Esophagus muscularis mucosa (tissue), 4 donors: ENCODE data around the gene SRGN. TPM values are rescaled to one million over a fixed set of nuclear protein-coding genes. Genes with fewer than 3 reads are reported as not detected.

Source experiments
- DNase-seq: peaks from one replicate; pipeline ENCODE4 v3.0.0-alpha.2; 2017; ENCODE audit errors: extremely low spot score
- H3K27ac ChIP-seq, 4 donors: fragments of 200-600 bp; sonication (generic); replicated peaks in 1 of 4; 1 replicate in 3 of 4; 2 replicates in 1 of 4; pipeline ENCODE4 v1.5.1; 2016 to 2019; ENCODE audit warnings: mild to moderate bottlenecking in 1 of 4
- H3K27me3 ChIP-seq, 4 donors: fragments of 200-600 bp; sonication (generic); one replicate each; pipeline versions ENCODE4 v1.5.1 to v1.6.0; 2016 to 2019
- H3K36me3 ChIP-seq, 4 donors: fragments of 200-600 bp; sonication (generic); one replicate each; pipeline ENCODE4 v1.5.1; 2016 to 2019
- H3K4me1 ChIP-seq, 4 donors: fragments of 200-600 bp; sonication (generic); one replicate each; pipeline ENCODE4 v1.5.1; 2016 to 2019
- H3K4me3 ChIP-seq, 4 donors: fragments of 200-600 bp; sonication (generic); 1 replicate in 2 of 4; 2 replicates in 2 of 4; pipeline ENCODE4 v1.5.1; 2016 to 2019; ENCODE audit warnings: mild to moderate bottlenecking in 4 of 4, moderate library complexity in 1 of 4
- H3K9me3 ChIP-seq, 4 donors: fragments of 200-600 bp; sonication (generic); 1 replicate in 3 of 4; 2 replicates in 1 of 4; pipeline ENCODE4 v1.5.1; 2016 to 2019
- CTCF ChIP-seq, 3 experiments: fragments of 200-600 bp in 2 of 3; fragments of 450-650 bp in 1 of 3; sonication (generic) in 2 of 3; IDR thresholded peaks; one replicate each; pipeline ENCODE4 v1.5.1; 2017 to 2019; ENCODE audit warnings: antibody characterized with exemption in 3 of 3, mild to moderate bottlenecking in 2 of 3, moderate library complexity in 1 of 3
- EP300 ChIP-seq: sonication (generic); formaldehyde crosslinking; IDR thresholded peaks from one replicate; pipeline ENCODE4 v1.6.1; 2017; ENCODE audit warnings: antibody characterized with exemption
- POLR2A ChIP-seq: fragments of 450-650 bp; IDR thresholded peaks from one replicate; pipeline ENCODE4 v1.6.1; 2017; ENCODE audit warnings: antibody characterized with exemption, moderate library complexity, mild to moderate bottlenecking, low read depth
- POLR2AphosphoS5 ChIP-seq, 2 donors: sonication (generic); formaldehyde crosslinking; IDR thresholded peaks; one replicate each; pipeline ENCODE4 v1.6.1; 2017; ENCODE audit warnings: antibody characterized with exemption in 2 of 2
- WGBS: methylation state at CpG from one replicate; pipeline ENCODE4 v1.1.5; 2018; 5-methylcytosine and 5-hydroxymethylcytosine counted together
- intact Hi-C: fragments of 100-400 bp; cut with DNase I; formaldehyde crosslinking; loops from one replicate; pipeline ENCODE4 v1.15.1; 2023
- total RNA-seq, 4 donors: library from RNA; depleted of rRNA; stranded (reverse); fragments of >200 nt; gene quantifications; one replicate each; pipeline versions ENCODE4 v1.1.0 to v1.2.1, GENCODE V29; 2016

Gene SRGN
- total RNA-seq, 4 donors from 2014 or later = 44.9 to 201 (median 82.3) TPM

- Histone ChIP-seq H3K4me3 (no peak overlapping the region), H3K27me3 (peaks cover 0 to 4% (median 0%) of the 10 kb centered on the region in 4 donors), H3K4me1 (peaks cover 0 to 26% (median 21%) of the 10 kb centered on the region in 4 donors), H3K36me3 (no peaks in the 10 kb centered on the region), H3K27ac (no peak overlapping the region), H3K9me3 (no peaks in the 10 kb centered on the region)
- TF ChIP-seq POLR2A = no peak
- TF ChIP-seq CTCF (IDR thresholded peaks at IDR 0.05) = no peak
- no peak for TF ChIP-seq EP300
- TF ChIP-seq POLR2AphosphoS5 (IDR thresholded peaks at IDR 0.05) = no peak
- intact Hi-C loops = no loop called here
- no peak for DNase-seq
- 82% methylated on average over 3 of the region's 3 CpGs for WGBS
These were observed 20.7 kb upstream of the SRGN start for GRCh38 chr10:69067189-69067588.

GRCh38 chr10:69068549-69068948 is 19.4 kb upstream of the SRGN start:
- intact Hi-C loops = no loop called here
- Histone ChIP-seq H3K4me1 (peaks cover 0 to 19% (median 13%) of the 10 kb centered on the region in 4 donors), H3K9me3 (no peaks in the 10 kb centered on the region), H3K27ac (no peak overlapping the region), H3K4me3 (no peak overlapping the region), H3K27me3 (peaks cover 0 to 4% (median 0%) of the 10 kb centered on the region in 4 donors), H3K36me3 (no peaks in the 10 kb centered on the region)
- TF ChIP-seq CTCF (IDR thresholded peaks at IDR 0.05) = no peak
- TF ChIP-seq POLR2AphosphoS5 (IDR thresholded peaks at IDR 0.05) = no peak
- no peak for TF ChIP-seq POLR2A
- no peak for TF ChIP-seq EP300
- 89% methylated on average over 5 of the region's 5 CpGs for WGBS
- no peak for DNase-seq

GRCh38 chr10:69069090-69070042 is 18.5 kb upstream of the SRGN start:
- Histone ChIP-seq H3K27ac (no peak overlapping the region), H3K9me3 (no peaks in the 10 kb centered on the region), H3K27me3 (peaks cover 0 to 3% (median 0%) of the 10 kb centered on the region in 4 donors), H3K36me3 (no peaks in the 10 kb centered on the region), H3K4me1 (peaks cover 0 to 19% (median 13%) of the 10 kb centered on the region in 4 donors), H3K4me3 (no peak overlapping the region)
- DNase-seq = no peak
- TF ChIP-seq POLR2AphosphoS5 (IDR thresholded peaks at IDR 0.05) = no peak
- no peak for TF ChIP-seq CTCF (IDR thresholded peaks at IDR 0.05)
- TF ChIP-seq POLR2A = no peak
- no peak for TF ChIP-seq EP300
- 82% methylated on average over 19 of the region's 19 CpGs for WGBS
- intact Hi-C loops = no loop called here

- TF ChIP-seq CTCF (IDR thresholded peaks at IDR 0.05) = no peak
- TF ChIP-seq POLR2A = no peak
- no peak for TF ChIP-seq EP300
- TF ChIP-seq POLR2AphosphoS5 (IDR thresholded peaks at IDR 0.05) = no peak
- DNase-seq = no peak
- Histone ChIP-seq H3K27me3 (no peaks in the 10 kb centered on the region), H3K4me3 (no peak overlapping the region), H3K27ac (no peak overlapping the region), H3K36me3 (no peaks in the 10 kb centered on the region), H3K9me3 (no peaks in the 10 kb centered on the region), H3K4me1 (peaks cover 0 to 7% (median 2%) of the 10 kb centered on the region in 4 donors)
- intact Hi-C loops = no loop called here
- 86% methylated on average over 4 of the region's 4 CpGs for WGBS
These were observed 17.0 kb upstream of the SRGN start for GRCh38 chr10:69070951-69071350.
